Hepatocyte (in vitro differentiated cells): ENCODE results near the gene GMEB2.

Experiments used
- EZH2phosphoT487 ChIP-seq: fragments of 200-600 bp; sonication (generic); IDR thresholded peaks from one replicate; pipeline ENCODE4 v1.6.1; 2018; ENCODE audit warnings: antibody characterized with exemption, mild to moderate bottlenecking, low read depth, moderate library complexity; ENCODE audit not compliant: unreplicated experiment, severe bottlenecking
- TF ChIP-seq, protein P1 (sequence below): fragments of 200-600 bp; sonication (generic); IDR thresholded peaks from 2 replicates; pipeline ENCODE4 v1.5.1; 2016; ENCODE audit warnings: antibody characterized with exemption, mild to moderate bottlenecking; ENCODE audit not compliant: poor library complexity

- TF ChIP-seq EZH2phosphoT487, result no peak
- TF ChIP-seq, protein P1, sequence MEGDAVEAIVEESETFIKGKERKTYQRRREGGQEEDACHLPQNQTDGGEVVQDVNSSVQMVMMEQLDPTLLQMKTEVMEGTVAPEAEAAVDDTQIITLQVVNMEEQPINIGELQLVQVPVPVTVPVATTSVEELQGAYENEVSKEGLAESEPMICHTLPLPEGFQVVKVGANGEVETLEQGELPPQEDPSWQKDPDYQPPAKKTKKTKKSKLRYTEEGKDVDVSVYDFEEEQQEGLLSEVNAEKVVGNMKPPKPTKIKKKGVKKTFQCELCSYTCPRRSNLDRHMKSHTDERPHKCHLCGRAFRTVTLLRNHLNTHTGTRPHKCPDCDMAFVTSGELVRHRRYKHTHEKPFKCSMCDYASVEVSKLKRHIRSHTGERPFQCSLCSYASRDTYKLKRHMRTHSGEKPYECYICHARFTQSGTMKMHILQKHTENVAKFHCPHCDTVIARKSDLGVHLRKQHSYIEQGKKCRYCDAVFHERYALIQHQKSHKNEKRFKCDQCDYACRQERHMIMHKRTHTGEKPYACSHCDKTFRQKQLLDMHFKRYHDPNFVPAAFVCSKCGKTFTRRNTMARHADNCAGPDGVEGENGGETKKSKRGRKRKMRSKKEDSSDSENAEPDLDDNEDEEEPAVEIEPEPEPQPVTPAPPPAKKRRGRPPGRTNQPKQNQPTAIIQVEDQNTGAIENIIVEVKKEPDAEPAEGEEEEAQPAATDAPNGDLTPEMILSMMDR, result no peak
Observed at GRCh38 chr20:63576311-63576710, 50.6 kb downstream of the GMEB2 start.
